Keratinocyte (primary cell): ENCODE measurements around the gene APRT.

ENCODE experiments used
- EZH2 ChIP-seq: IDR thresholded peaks from one replicate; pipeline ENCODE4 v1.6.1; 2012; ENCODE audit warnings: inconsistent platforms, mild to moderate bottlenecking, low read length, moderate library complexity
- TF ChIP-seq, protein P1 (sequence below), 3 experiments: IDR thresholded peaks in 1 of 3; conservative IDR thresholded peaks in 1 of 3; optimal IDR thresholded peaks in 1 of 3; 2 replicates in 2 of 3; 3 replicates in 1 of 3; pipeline versions ENCODE3 to v1.5.1; 2011; ENCODE audit warnings: low read length in 3 of 3, mild to moderate bottlenecking in 3 of 3, moderate library complexity in 2 of 3, control low read depth in 1 of 3, inconsistent platforms in 1 of 3; ENCODE audit not compliant: insufficient read depth in 2 of 3; ENCODE audit errors: extremely low read depth in 1 of 3

DNA sequence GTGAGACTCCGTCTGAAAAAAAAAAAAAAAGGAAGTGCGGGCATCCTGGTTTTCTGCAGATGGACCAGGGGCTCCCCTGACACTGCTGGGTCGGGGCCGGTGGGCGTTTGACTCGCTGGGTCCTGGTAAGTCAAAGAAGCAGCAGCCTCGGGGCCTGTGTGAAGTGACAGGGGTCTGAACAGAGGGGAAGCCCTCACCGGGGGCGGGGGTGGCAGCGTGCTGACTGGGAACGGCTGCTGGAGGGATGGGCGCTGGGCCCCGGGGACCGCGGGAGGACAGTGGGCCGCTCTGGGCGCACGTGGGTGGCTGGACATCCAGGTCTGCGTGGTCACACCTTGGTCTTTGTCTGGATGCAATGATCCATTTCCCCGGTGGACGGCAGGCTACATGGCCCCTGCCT, 36.8 kb upstream of the APRT start:
- TF ChIP-seq, protein P1, sequence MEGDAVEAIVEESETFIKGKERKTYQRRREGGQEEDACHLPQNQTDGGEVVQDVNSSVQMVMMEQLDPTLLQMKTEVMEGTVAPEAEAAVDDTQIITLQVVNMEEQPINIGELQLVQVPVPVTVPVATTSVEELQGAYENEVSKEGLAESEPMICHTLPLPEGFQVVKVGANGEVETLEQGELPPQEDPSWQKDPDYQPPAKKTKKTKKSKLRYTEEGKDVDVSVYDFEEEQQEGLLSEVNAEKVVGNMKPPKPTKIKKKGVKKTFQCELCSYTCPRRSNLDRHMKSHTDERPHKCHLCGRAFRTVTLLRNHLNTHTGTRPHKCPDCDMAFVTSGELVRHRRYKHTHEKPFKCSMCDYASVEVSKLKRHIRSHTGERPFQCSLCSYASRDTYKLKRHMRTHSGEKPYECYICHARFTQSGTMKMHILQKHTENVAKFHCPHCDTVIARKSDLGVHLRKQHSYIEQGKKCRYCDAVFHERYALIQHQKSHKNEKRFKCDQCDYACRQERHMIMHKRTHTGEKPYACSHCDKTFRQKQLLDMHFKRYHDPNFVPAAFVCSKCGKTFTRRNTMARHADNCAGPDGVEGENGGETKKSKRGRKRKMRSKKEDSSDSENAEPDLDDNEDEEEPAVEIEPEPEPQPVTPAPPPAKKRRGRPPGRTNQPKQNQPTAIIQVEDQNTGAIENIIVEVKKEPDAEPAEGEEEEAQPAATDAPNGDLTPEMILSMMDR (optimal IDR thresholded peaks at IDR 0.05 in 1 of 3, IDR thresholded peaks at IDR 0.05 in 1 of 3, conservative IDR thresholded peaks at IDR 0.05 in 1 of 3; ENCODE audit: extremely low read depth in 1 of 3, insufficient read depth in 2 of 3, low read length in 3 of 3) = no peak
- no peak for TF ChIP-seq EZH2
